HEK293 (cell line): ENCODE results near the gene VPS36.
A peak's percentile ranks its signal among the peaks of the same experiment; 100 is the strongest.

Source experiments
- BCL11A ChIP-seq: fragments of 450-650 bp; formaldehyde crosslinking; IDR thresholded peaks from 2 replicates; pipeline ENCODE4 v1.5.1; 2016; ENCODE audit warnings: low read depth, missing biosample characterization, missing genetic modification characterization
- EGR2 ChIP-seq: fragments of 450-650 bp; formaldehyde crosslinking; IDR thresholded peaks from 2 replicates; pipeline ENCODE4 v1.5.1; 2016; ENCODE audit warnings: low read depth, missing biosample characterization, missing genetic modification characterization
- GLIS2 ChIP-seq: fragments of 450-650 bp; formaldehyde crosslinking; IDR thresholded peaks from 2 replicates; pipeline ENCODE4 v1.5.1; 2016; ENCODE audit warnings: missing biosample characterization, missing genetic modification characterization
- HOXD13 ChIP-seq: sonication (generic); formaldehyde crosslinking; IDR thresholded peaks from 2 replicates; pipeline ENCODE4 v1.8.0; 2022; ENCODE audit warnings: missing genetic modification reagents, borderline replicate concordance
- MZF1 ChIP-seq: fragments of 450-650 bp; formaldehyde crosslinking; IDR thresholded peaks from 2 replicates; pipeline ENCODE4 v1.5.1; 2017; ENCODE audit warnings: missing biosample characterization, missing genetic modification characterization, borderline replicate concordance
- SALL2 ChIP-seq: fragments of 450-650 bp; formaldehyde crosslinking; IDR thresholded peaks from 2 replicates; pipeline ENCODE4 v1.5.0; 2017; ENCODE audit warnings: missing biosample characterization, mild to moderate bottlenecking, missing genetic modification characterization, borderline replicate concordance
- YY1 ChIP-seq: fragments of 450-650 bp; formaldehyde crosslinking; IDR thresholded peaks from 2 replicates; pipeline ENCODE4 v1.5.1; 2018; ENCODE audit warnings: missing biosample characterization, missing genetic modification characterization
- ZBTB17 ChIP-seq: fragments of 450-650 bp; formaldehyde crosslinking; IDR thresholded peaks from 2 replicates; pipeline ENCODE4 v1.5.1; 2016; ENCODE audit warnings: missing biosample characterization, missing genetic modification characterization
- ZBTB21 ChIP-seq: fragments of 450-650 bp; formaldehyde crosslinking; IDR thresholded peaks from 2 replicates; pipeline ENCODE4 v1.5.1; 2017; ENCODE audit warnings: missing biosample characterization, missing genetic modification characterization
- ZBTB8A ChIP-seq: fragments of 450-650 bp; formaldehyde crosslinking; IDR thresholded peaks from 2 replicates; pipeline ENCODE4 v1.5.1; 2016; ENCODE audit warnings: missing biosample characterization, missing genetic modification characterization
- ZEB2 ChIP-seq: fragments of 450-650 bp; formaldehyde crosslinking; IDR thresholded peaks from 2 replicates; pipeline ENCODE4 v1.5.1; 2016; ENCODE audit warnings: missing biosample characterization, missing genetic modification characterization
- ZFHX2 ChIP-seq: fragments of 450-650 bp; formaldehyde crosslinking; conservative IDR thresholded peaks from 2 replicates; pipeline ENCODE4 v1.5.1; 2016; ENCODE audit warnings: missing biosample characterization, missing genetic modification characterization
- ZFP3 ChIP-seq: fragments of 450-650 bp; formaldehyde crosslinking; IDR thresholded peaks from 2 replicates; pipeline ENCODE4 v1.5.1; 2016; ENCODE audit warnings: low read depth, missing biosample characterization, missing genetic modification characterization
- ZNF140 ChIP-seq: fragments of 450-650 bp; formaldehyde crosslinking; IDR thresholded peaks from 2 replicates; pipeline ENCODE4 v1.5.1; 2016; ENCODE audit warnings: missing biosample characterization, missing genetic modification characterization
- ZNF155 ChIP-seq: fragments of 450-650 bp; formaldehyde crosslinking; IDR thresholded peaks from 2 replicates; pipeline ENCODE4 v1.5.1; 2016; ENCODE audit warnings: missing biosample characterization, missing genetic modification characterization
- ZNF175 ChIP-seq: fragments of 450-650 bp; formaldehyde crosslinking; IDR thresholded peaks from 2 replicates; pipeline ENCODE4 v1.5.1; 2016; ENCODE audit warnings: missing biosample characterization, missing genetic modification characterization
- ZNF211 ChIP-seq: fragments of 450-650 bp; formaldehyde crosslinking; IDR thresholded peaks from 2 replicates; pipeline ENCODE4 v1.5.1; 2016; ENCODE audit warnings: low read depth, missing biosample characterization, missing genetic modification characterization
- ZNF302 ChIP-seq: fragments of 450-650 bp; formaldehyde crosslinking; IDR thresholded peaks from 2 replicates; pipeline ENCODE4 v1.5.1; 2016; ENCODE audit warnings: missing biosample characterization, missing genetic modification characterization, low read depth
- ZNF335 ChIP-seq: fragments of 450-650 bp; formaldehyde crosslinking; conservative IDR thresholded peaks from 2 replicates; pipeline ENCODE4 v1.5.1; 2016; ENCODE audit warnings: missing biosample characterization, missing genetic modification characterization
- ZNF354C ChIP-seq: fragments of 450-650 bp; formaldehyde crosslinking; IDR thresholded peaks from 2 replicates; pipeline ENCODE4 v1.5.1; 2016; ENCODE audit warnings: missing biosample characterization, missing genetic modification characterization, low read depth, borderline replicate concordance
- ZNF521 ChIP-seq: fragments of 450-650 bp; formaldehyde crosslinking; IDR thresholded peaks from 2 replicates; pipeline ENCODE4 v1.5.1; 2017; ENCODE audit warnings: missing biosample characterization, mild to moderate bottlenecking, missing genetic modification characterization
- ZNF530 ChIP-seq: fragments of 450-650 bp; formaldehyde crosslinking; IDR thresholded peaks from 2 replicates; pipeline ENCODE4 v1.5.1; 2016; ENCODE audit warnings: low read depth, missing biosample characterization, missing genetic modification characterization
- ZNF548 ChIP-seq: fragments of 450-650 bp; formaldehyde crosslinking; IDR thresholded peaks from 2 replicates; pipeline ENCODE4 v1.5.1; 2016; ENCODE audit warnings: missing biosample characterization, missing genetic modification characterization
- ZNF561 ChIP-seq: fragments of 450-650 bp; IDR thresholded peaks from 2 replicates; pipeline ENCODE4 v1.5.1; 2018; ENCODE audit warnings: missing biosample characterization, missing genetic modification characterization, borderline replicate concordance
- ZNF571 ChIP-seq: fragments of 450-650 bp; formaldehyde crosslinking; IDR thresholded peaks from 2 replicates; pipeline ENCODE4 v1.5.0; 2017; ENCODE audit warnings: missing biosample characterization, missing genetic modification characterization
- ZNF610 ChIP-seq: fragments of 450-650 bp; formaldehyde crosslinking; IDR thresholded peaks from 2 replicates; pipeline ENCODE4 v1.5.1; 2016; ENCODE audit warnings: missing biosample characterization, missing genetic modification characterization, borderline replicate concordance
- ZNF664 ChIP-seq: fragments of 450-650 bp; formaldehyde crosslinking; IDR thresholded peaks from 2 replicates; pipeline ENCODE4 v1.5.1; 2016; ENCODE audit warnings: missing biosample characterization, missing genetic modification characterization
- ZNF777 ChIP-seq: fragments of 450-650 bp; formaldehyde crosslinking; IDR thresholded peaks from 2 replicates; pipeline ENCODE4 v1.5.1; 2017; ENCODE audit warnings: missing biosample characterization, missing genetic modification characterization, borderline replicate concordance
- ZNF837 ChIP-seq: fragments of 450-650 bp; formaldehyde crosslinking; IDR thresholded peaks from 2 replicates; pipeline ENCODE4 v1.5.1; 2016; ENCODE audit warnings: missing biosample characterization, missing genetic modification characterization
- ZSCAN23 ChIP-seq: fragments of 450-650 bp; formaldehyde crosslinking; IDR thresholded peaks from 2 replicates; pipeline ENCODE4 v1.5.1; 2016; ENCODE audit warnings: missing biosample characterization, missing genetic modification characterization
- ZSCAN30 ChIP-seq: fragments of 450-650 bp; IDR thresholded peaks from 2 replicates; pipeline ENCODE4 v1.5.1; 2018; ENCODE audit warnings: missing biosample characterization, mild to moderate bottlenecking, missing genetic modification characterization, moderate library complexity
- TF ChIP-seq, protein P1 (sequence below): fragments of 450-650 bp; formaldehyde crosslinking; IDR thresholded peaks from 2 replicates; pipeline ENCODE4 v1.5.1; 2016; ENCODE audit warnings: missing biosample characterization, missing genetic modification characterization
- TF ChIP-seq, protein P2 (sequence below): fragments of 450-650 bp; formaldehyde crosslinking; IDR thresholded peaks from 2 replicates; pipeline ENCODE4 v1.5.1; 2016; ENCODE audit warnings: missing biosample characterization, missing genetic modification characterization, low read depth
- TF ChIP-seq, protein P3 (sequence below): fragments of 450-650 bp; formaldehyde crosslinking; IDR thresholded peaks from 2 replicates; pipeline ENCODE4 v1.5.1; 2016; ENCODE audit warnings: missing biosample characterization, missing genetic modification characterization
- TF ChIP-seq, protein P4 (sequence below): fragments of 450-650 bp; formaldehyde crosslinking; IDR thresholded peaks from 2 replicates; pipeline ENCODE4 v1.5.1; 2016; ENCODE audit warnings: missing biosample characterization, missing genetic modification characterization
- TF ChIP-seq, protein P5 (sequence below): fragments of 450-650 bp; formaldehyde crosslinking; IDR thresholded peaks from 2 replicates; pipeline ENCODE4 v1.5.1; 2016; ENCODE audit warnings: missing biosample characterization, missing genetic modification characterization

VPS36 gene

DNA sequence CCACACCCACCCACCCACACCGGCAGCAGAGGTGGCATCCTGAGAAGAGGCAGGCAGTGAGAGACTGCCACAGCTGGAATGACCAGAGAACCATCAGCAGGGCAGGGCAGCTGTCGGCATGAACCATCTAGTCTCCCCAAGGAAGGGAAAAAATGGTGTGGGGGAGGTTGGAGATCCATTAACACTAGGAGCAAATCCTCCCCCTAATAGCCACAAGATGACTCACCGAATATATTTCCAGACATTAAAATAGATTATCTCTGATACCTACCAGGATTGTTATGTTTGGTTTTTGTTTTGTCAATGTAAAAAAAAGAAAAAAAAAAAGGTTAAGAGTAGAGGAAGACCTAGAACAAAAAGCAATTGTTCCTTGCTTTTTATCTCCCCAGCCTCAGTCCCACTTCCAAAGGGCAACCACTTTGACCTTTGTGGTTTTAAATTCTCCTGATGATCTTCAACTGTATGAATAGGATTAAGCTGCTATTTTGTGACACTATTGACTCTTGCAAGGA, 78.6 kb downstream of the VPS36 start (continued):
- no peak for TF ChIP-seq ZBTB21
- TF ChIP-seq SALL2, result no peak
- no peak for TF ChIP-seq ZNF302 (tag by site-specific recombination)
- TF ChIP-seq MZF1, result no peak
- TF ChIP-seq ZBTB8A (tag by site-specific recombination), result no peak
- no peak for TF ChIP-seq ZNF530
- no peak for TF ChIP-seq ZNF211 (tag by site-specific recombination)
- no peak for TF ChIP-seq YY1
- TF ChIP-seq GLIS2 (tag by site-specific recombination), result peak; percentile 48
- TF ChIP-seq, protein P1, sequence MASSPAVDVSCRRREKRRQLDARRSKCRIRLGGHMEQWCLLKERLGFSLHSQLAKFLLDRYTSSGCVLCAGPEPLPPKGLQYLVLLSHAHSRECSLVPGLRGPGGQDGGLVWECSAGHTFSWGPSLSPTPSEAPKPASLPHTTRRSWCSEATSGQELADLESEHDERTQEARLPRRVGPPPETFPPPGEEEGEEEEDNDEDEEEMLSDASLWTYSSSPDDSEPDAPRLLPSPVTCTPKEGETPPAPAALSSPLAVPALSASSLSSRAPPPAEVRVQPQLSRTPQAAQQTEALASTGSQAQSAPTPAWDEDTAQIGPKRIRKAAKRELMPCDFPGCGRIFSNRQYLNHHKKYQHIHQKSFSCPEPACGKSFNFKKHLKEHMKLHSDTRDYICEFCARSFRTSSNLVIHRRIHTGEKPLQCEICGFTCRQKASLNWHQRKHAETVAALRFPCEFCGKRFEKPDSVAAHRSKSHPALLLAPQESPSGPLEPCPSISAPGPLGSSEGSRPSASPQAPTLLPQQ (tag by site-specific recombination), result no peak
- no peak for TF ChIP-seq ZNF777 (tag by site-specific recombination)
- no peak for TF ChIP-seq ZFP3 (tag by site-specific recombination)
- no peak for TF ChIP-seq HOXD13 (CRISPR knock-in tag)
- TF ChIP-seq, protein P2, sequence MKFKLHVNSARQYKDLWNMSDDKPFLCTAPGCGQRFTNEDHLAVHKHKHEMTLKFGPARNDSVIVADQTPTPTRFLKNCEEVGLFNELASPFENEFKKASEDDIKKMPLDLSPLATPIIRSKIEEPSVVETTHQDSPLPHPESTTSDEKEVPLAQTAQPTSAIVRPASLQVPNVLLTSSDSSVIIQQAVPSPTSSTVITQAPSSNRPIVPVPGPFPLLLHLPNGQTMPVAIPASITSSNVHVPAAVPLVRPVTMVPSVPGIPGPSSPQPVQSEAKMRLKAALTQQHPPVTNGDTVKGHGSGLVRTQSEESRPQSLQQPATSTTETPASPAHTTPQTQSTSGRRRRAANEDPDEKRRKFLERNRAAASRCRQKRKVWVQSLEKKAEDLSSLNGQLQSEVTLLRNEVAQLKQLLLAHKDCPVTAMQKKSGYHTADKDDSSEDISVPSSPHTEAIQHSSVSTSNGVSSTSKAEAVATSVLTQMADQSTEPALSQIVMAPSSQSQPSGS (tag by site-specific recombination), result no peak
- TF ChIP-seq ZSCAN30 (tag by site-specific recombination), result no peak
- TF ChIP-seq ZNF571 (tag by site-specific recombination), result no peak
- no peak for TF ChIP-seq ZSCAN23 (tag by site-specific recombination)
- no peak for TF ChIP-seq ZNF175 (tag by site-specific recombination)
- no peak for TF ChIP-seq ZEB2 (tag by site-specific recombination)
- TF ChIP-seq BCL11A (tag by site-specific recombination), result no peak
- peak; percentile 79 for TF ChIP-seq EGR2 (tag by site-specific recombination)
- TF ChIP-seq, protein P3, sequence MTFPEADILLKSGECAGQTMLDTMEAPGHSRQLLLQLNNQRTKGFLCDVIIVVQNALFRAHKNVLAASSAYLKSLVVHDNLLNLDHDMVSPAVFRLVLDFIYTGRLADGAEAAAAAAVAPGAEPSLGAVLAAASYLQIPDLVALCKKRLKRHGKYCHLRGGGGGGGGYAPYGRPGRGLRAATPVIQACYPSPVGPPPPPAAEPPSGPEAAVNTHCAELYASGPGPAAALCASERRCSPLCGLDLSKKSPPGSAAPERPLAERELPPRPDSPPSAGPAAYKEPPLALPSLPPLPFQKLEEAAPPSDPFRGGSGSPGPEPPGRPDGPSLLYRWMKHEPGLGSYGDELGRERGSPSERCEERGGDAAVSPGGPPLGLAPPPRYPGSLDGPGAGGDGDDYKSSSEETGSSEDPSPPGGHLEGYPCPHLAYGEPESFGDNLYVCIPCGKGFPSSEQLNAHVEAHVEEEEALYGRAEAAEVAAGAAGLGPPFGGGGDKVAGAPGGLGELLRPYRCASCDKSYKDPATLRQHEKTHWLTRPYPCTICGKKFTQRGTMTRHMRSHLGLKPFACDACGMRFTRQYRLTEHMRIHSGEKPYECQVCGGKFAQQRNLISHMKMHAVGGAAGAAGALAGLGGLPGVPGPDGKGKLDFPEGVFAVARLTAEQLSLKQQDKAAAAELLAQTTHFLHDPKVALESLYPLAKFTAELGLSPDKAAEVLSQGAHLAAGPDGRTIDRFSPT (tag by site-specific recombination), result peak; percentile 52; the same call in 1 of the 2 replicates
- TF ChIP-seq ZNF837 (tag by site-specific recombination), result no peak
- no peak for TF ChIP-seq ZNF548 (tag by site-specific recombination)
- TF ChIP-seq ZNF664 (tag by site-specific recombination), result no peak
- no peak for TF ChIP-seq ZNF561 (tag by site-specific recombination)
- TF ChIP-seq ZNF610 (tag by site-specific recombination), result no peak
- no peak for TF ChIP-seq ZNF335 (tag by site-specific recombination)
- TF ChIP-seq, protein P4, sequence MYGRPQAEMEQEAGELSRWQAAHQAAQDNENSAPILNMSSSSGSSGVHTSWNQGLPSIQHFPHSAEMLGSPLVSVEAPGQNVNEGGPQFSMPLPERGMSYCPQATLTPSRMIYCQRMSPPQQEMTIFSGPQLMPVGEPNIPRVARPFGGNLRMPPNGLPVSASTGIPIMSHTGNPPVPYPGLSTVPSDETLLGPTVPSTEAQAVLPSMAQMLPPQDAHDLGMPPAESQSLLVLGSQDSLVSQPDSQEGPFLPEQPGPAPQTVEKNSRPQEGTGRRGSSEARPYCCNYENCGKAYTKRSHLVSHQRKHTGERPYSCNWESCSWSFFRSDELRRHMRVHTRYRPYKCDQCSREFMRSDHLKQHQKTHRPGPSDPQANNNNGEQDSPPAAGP (tag by site-specific recombination), result no peak
- TF ChIP-seq ZNF354C, result no peak
- no peak for TF ChIP-seq ZNF155 (tag by site-specific recombination)
- TF ChIP-seq ZBTB17 (tag by site-specific recombination), result 0 out of 2 replicates have a peak, but pooled peaks have one; percentile 13
- peak; percentile 86 for TF ChIP-seq ZFHX2 (tag by site-specific recombination)
- TF ChIP-seq ZNF140 (tag by site-specific recombination), result no peak
- TF ChIP-seq, protein P5, sequence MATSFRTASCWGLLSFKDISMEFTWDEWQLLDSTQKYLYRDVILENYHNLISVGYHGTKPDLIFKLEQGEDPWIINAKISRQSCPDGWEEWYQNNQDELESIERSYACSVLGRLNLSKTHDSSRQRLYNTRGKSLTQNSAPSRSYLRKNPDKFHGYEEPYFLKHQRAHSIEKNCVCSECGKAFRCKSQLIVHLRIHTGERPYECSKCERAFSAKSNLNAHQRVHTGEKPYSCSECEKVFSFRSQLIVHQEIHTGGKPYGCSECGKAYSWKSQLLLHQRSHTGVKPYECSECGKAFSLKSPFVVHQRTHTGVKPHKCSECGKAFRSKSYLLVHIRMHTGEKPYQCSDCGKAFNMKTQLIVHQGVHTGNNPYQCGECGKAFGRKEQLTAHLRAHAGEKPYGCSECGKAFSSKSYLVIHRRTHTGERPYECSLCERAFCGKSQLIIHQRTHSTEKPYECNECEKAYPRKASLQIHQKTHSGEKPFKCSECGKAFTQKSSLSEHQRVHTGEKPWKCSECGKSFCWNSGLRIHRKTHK (tag by site-specific recombination), result no peak
- no peak for TF ChIP-seq ZNF521 (tag by site-specific recombination)
